Measurements from ENCODE around the gene MX1. TPM values are rescaled to one million over a fixed set of nuclear protein-coding genes. Genes with fewer than 3 reads are reported as not detected.

The MX1 gene, protein sequence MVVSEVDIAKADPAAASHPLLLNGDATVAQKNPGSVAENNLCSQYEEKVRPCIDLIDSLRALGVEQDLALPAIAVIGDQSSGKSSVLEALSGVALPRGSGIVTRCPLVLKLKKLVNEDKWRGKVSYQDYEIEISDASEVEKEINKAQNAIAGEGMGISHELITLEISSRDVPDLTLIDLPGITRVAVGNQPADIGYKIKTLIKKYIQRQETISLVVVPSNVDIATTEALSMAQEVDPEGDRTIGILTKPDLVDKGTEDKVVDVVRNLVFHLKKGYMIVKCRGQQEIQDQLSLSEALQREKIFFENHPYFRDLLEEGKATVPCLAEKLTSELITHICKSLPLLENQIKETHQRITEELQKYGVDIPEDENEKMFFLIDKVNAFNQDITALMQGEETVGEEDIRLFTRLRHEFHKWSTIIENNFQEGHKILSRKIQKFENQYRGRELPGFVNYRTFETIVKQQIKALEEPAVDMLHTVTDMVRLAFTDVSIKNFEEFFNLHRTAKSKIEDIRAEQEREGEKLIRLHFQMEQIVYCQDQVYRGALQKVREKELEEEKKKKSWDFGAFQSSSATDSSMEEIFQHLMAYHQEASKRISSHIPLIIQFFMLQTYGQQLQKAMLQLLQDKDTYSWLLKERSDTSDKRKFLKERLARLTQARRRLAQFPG
- 100 to 1,000 TPM; 544 to 967 TPM for total RNA-seq

GRCh38 chr21:41425954-41426675, at the start of gene MX1:
TSS of gene MX1 (plus strand) at chr21:41426239. CDS start at chr21:41432071, 5,832 bp downstream.
- peak; percentile 97 for ATAC-seq
- peaks cover 69% of the 10 kb centered on the region for H3K36me3 Mint-ChIP-seq
- CTCF ChIA-PET, result interaction anchor here (0.7 to 1.5 kb wide), 2 partner anchors 15 to 63 kb away, joined by 3 to 5 read pairs; no protein-coding TSS in a partner anchor

GRCh38 chr21:41377715-41378114, 48.3 kb upstream of the MX1 start:
- no peak overlapping the region for H3K27ac Mint-ChIP-seq
- no peak for ATAC-seq
- no peak for DNase-seq
- H3K27me3 Mint-ChIP-seq, result no peaks in the 10 kb centered on the region
- CTCF ChIA-PET, result interaction anchor here (1.0 kb wide), 1 partner anchor 83 kb away, joined by 3 read pairs; no protein-coding TSS in a partner anchor
- H3K9me3 Mint-ChIP-seq (ENCODE audit: low read depth), result no peaks in the 10 kb centered on the region
- peaks cover 16% of the 10 kb centered on the region for H3K4me1 Mint-ChIP-seq
- H3K4me3 Mint-ChIP-seq, result no peak overlapping the region
- H3K36me3 Mint-ChIP-seq, result peaks cover 56% of the 10 kb centered on the region

More at GRCh38 chr21:41425954-41426675, at the start of gene MX1:
- H3K9me3 Mint-ChIP-seq (ENCODE audit: low read depth), result no peaks in the 10 kb centered on the region
- peak within 1 kb of the TSS; percentile 100 for H3K27ac Mint-ChIP-seq
- H3K4me3 Mint-ChIP-seq, result peak within 1 kb of the TSS; percentile 87
- no peaks in the 10 kb centered on the region for H3K27me3 Mint-ChIP-seq
- peak; percentile 97 for DNase-seq
- peaks cover 80% of the 10 kb centered on the region for H3K4me1 Mint-ChIP-seq

DNA sequence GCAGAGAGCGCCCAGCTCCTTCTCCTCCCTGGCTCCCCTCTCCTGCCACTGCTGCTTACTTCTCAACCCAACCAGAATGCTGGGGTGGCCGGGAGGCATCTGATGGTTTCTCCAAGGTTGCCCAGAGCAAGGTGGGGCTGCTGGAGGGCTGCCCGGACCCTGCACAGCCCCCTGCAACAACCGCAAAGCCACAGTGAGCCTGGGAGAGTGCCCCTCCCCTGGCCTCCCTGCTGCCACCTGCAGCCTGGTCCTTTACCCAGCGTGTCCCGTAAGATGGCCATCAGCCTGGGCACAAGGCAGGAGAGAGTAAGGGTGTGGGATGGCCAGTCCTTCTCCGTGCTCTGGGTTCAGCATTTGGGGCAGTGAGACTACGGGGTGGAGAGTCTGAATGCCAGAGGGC, 47.2 kb upstream of the MX1 start:
- no peaks in the 10 kb centered on the region for H3K27me3 Mint-ChIP-seq

GRCh38 chr21:41379901-41380300, 46.1 kb upstream of the MX1 start:
- no peak for ATAC-seq
- DNase-seq, result no peak
- Mint-ChIP-seq H3K27ac (no peak overlapping the region), H3K4me1 (peaks cover 6% of the 10 kb centered on the region), H3K36me3 (peaks cover 62% of the 10 kb centered on the region), H3K4me3 (no peak overlapping the region), H3K27me3 (no peaks in the 10 kb centered on the region), H3K9me3 (ENCODE audit: low read depth) (no peaks in the 10 kb centered on the region)
- CTCF ChIA-PET, result no interaction called here

More for the DNA sequence above, 47.2 kb upstream of the MX1 start:
- Mint-ChIP-seq H3K36me3 (peaks cover 60% of the 10 kb centered on the region), H3K4me3 (no peak overlapping the region), H3K4me1 (peaks cover 12% of the 10 kb centered on the region), H3K9me3 (ENCODE audit: low read depth) (no peaks in the 10 kb centered on the region), H3K27ac (no peak overlapping the region)
- no peak for ATAC-seq
- DNase-seq, result no peak
- CTCF ChIA-PET, result no interaction called here

- no peak for ATAC-seq
- H3K27me3 Mint-ChIP-seq, result no peaks in the 10 kb centered on the region
- H3K36me3 Mint-ChIP-seq, result peaks cover 67% of the 10 kb centered on the region
- H3K4me3 Mint-ChIP-seq, result no peak overlapping the region
- H3K27ac Mint-ChIP-seq, result no peak overlapping the region
- CTCF ChIA-PET, result no interaction called here
- DNase-seq, result no peak
- H3K4me1 Mint-ChIP-seq, result no peaks in the 10 kb centered on the region
- no peaks in the 10 kb centered on the region for H3K9me3 Mint-ChIP-seq (ENCODE audit: low read depth)
These were observed 44.3 kb upstream of the MX1 start for GRCh38 chr21:41381731-41382130.

- H3K27me3 Mint-ChIP-seq, result no peaks in the 10 kb centered on the region
- no peak overlapping the region for H3K27ac Mint-ChIP-seq
- no peaks in the 10 kb centered on the region for H3K4me1 Mint-ChIP-seq
- ATAC-seq (no peak), DNase-seq (no peak)
- H3K9me3 Mint-ChIP-seq (ENCODE audit: low read depth), result no peaks in the 10 kb centered on the region
- H3K36me3 Mint-ChIP-seq, result peaks cover 60% of the 10 kb centered on the region
- CTCF ChIA-PET, result no interaction called here
- H3K4me3 Mint-ChIP-seq, result no peak overlapping the region
These were observed 38.8 kb upstream of the MX1 start for GRCh38 chr21:41387042-41387819.

DNA sequence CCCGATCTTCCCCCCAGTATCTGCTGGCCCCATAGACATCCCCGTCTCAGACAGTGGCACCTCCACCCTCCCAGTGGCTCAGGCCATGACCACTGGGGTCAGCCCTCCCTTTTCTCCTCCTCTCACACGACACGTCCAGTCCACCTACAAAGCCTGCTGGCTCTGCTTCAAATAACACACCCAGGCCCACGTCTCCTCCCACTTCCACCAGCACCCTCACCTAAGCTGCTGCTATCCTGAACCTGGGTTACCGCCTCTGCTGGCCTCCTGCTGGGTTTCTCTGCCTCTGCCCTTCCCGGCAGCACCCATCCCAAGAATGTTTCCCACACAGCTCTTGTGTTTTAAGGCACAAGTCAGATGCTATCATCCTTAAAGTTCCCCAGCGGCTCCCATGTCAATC, 38.2 kb upstream of the MX1 start:
- Mint-ChIP-seq H3K4me1 (no peaks in the 10 kb centered on the region), H3K9me3 (ENCODE audit: low read depth) (no peaks in the 10 kb centered on the region), H3K27me3 (no peaks in the 10 kb centered on the region), H3K27ac (no peak overlapping the region), H3K36me3 (peaks cover 56% of the 10 kb centered on the region), H3K4me3 (no peak overlapping the region)
- no peak for DNase-seq
- ATAC-seq, result no peak
- CTCF ChIA-PET, result no interaction called here

DNA sequence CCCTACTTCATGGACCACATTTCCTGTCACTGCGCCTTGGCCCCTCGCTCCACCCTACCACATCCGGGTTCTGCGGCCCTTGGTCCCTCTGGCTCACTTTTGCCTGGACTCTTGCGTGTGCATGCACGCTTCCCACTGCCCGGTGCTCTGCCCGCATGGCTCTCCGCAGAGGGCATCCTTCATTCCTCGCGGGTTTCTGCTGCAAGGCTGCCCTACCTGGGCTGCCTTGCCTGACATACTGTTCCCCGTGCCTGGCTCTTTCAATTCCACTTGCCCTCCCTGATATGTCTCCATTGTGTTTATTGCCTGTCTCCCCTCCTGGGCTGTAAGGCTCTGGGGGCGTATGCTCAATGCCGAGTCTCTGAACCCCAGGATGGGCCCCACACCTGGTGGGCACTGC, 37.8 kb upstream of the MX1 start:
- Mint-ChIP-seq H3K27ac (no peak overlapping the region), H3K4me1 (no peaks in the 10 kb centered on the region), H3K4me3 (no peak overlapping the region), H3K9me3 (ENCODE audit: low read depth) (no peaks in the 10 kb centered on the region), H3K27me3 (no peaks in the 10 kb centered on the region), H3K36me3 (peaks cover 56% of the 10 kb centered on the region)
- CTCF ChIA-PET, result no interaction called here
- DNase-seq, result no peak
- no peak for ATAC-seq

- no peak overlapping the region for H3K4me3 Mint-ChIP-seq
- CTCF ChIA-PET, result no interaction called here
- no peak overlapping the region for H3K27ac Mint-ChIP-seq
- no peaks in the 10 kb centered on the region for H3K27me3 Mint-ChIP-seq
- H3K4me1 Mint-ChIP-seq, result peaks cover under 1% of the 10 kb centered on the region
- peaks cover 61% of the 10 kb centered on the region for H3K36me3 Mint-ChIP-seq
- ATAC-seq, result no peak
- no peak for DNase-seq
- H3K9me3 Mint-ChIP-seq (ENCODE audit: low read depth), result no peaks in the 10 kb centered on the region
These were observed 35.9 kb upstream of the MX1 start for GRCh38 chr21:41390043-41390639.

GRCh38 chr21:41393876-41394465, 32.1 kb upstream of the MX1 start:
- H3K9me3 Mint-ChIP-seq (ENCODE audit: low read depth), result no peaks in the 10 kb centered on the region
- DNase-seq (no peak), ATAC-seq (no peak)
- H3K27ac Mint-ChIP-seq, result no peak overlapping the region
- CTCF ChIA-PET, result no interaction called here
- peaks cover 3% of the 10 kb centered on the region for H3K4me1 Mint-ChIP-seq
- no peaks in the 10 kb centered on the region for H3K27me3 Mint-ChIP-seq
- peaks cover 65% of the 10 kb centered on the region for H3K36me3 Mint-ChIP-seq
- H3K4me3 Mint-ChIP-seq, result no peak overlapping the region

- Mint-ChIP-seq H3K4me3 (no peak overlapping the region), H3K27ac (no peak overlapping the region), H3K4me1 (peaks cover 3% of the 10 kb centered on the region), H3K9me3 (ENCODE audit: low read depth) (no peaks in the 10 kb centered on the region), H3K36me3 (peaks cover 81% of the 10 kb centered on the region), H3K27me3 (no peaks in the 10 kb centered on the region)
- CTCF ChIA-PET, result no interaction called here
- DNase-seq (no peak), ATAC-seq (no peak)
These were observed 29.4 kb upstream of the MX1 start for GRCh38 chr21:41396558-41397075.

DNA sequence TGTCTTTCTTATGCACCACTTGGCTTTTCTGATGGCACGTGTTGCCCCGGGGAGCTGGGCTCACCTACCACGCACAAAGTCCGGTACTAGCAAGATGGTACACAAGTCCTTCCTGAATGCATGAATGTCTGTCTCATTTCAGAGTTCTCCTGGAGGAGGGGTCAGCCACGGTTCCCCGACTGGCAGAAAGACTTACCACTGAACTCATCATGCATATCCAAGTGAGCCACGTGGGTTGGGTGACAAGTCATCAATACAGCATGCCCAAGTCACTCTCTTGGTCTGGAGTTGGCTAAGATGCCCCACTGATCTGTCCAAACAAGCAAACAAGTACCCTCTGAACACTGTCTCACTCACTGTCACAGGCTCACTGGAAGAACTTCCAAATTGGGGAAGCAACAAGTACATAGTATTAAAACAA, 28.6 kb upstream of the MX1 start:
- peaks cover 3% of the 10 kb centered on the region for H3K4me1 Mint-ChIP-seq
- H3K36me3 Mint-ChIP-seq, result peaks cover 81% of the 10 kb centered on the region
- H3K27ac Mint-ChIP-seq, result peak overlapping the region; percentile 66
- H3K9me3 Mint-ChIP-seq (ENCODE audit: low read depth), result no peaks in the 10 kb centered on the region
- no peak overlapping the region for H3K4me3 Mint-ChIP-seq
- DNase-seq (no peak), ATAC-seq (no peak)
- CTCF ChIA-PET, result no interaction called here
- H3K27me3 Mint-ChIP-seq, result no peaks in the 10 kb centered on the region

All from activated CD8-positive, alpha-beta memory T cell treated with anti-CD3 and anti-CD28 coated beads, Interleukin-2, amount 10 ng/mL, durations not matched to agents 7 days and 5 days (primary cell).